HUES64 (cell line): Measurements from ENCODE around the gene TLX2.
A peak's percentile ranks its signal among the peaks of the same experiment; 100 is the strongest.

Experiments used
- H3K27ac ChIP-seq: 2 replicates; pipeline ENCODE4 v1.7.0; 2013; ENCODE audit warnings: low read depth, low read length, inconsistent platforms
- H3K27me3 ChIP-seq: 2 replicates; pipeline ENCODE4 v1.6.1; 2013; ENCODE audit warnings: mild to moderate bottlenecking, low read length; ENCODE audit not compliant: insufficient read depth
- H3K36me3 ChIP-seq: 2 replicates; pipeline ENCODE4 v1.6.1; 2013; ENCODE audit warnings: mild to moderate bottlenecking, low read length; ENCODE audit not compliant: insufficient read depth
- H3K4me1 ChIP-seq: 2 replicates; pipeline ENCODE4 v1.6.1; 2013; ENCODE audit warnings: mild to moderate bottlenecking, low read length, moderate library complexity; ENCODE audit not compliant: insufficient read depth
- H3K4me3 ChIP-seq: 2 replicates; pipeline ENCODE4 v1.5.1; 2013; ENCODE audit warnings: mild to moderate bottlenecking, low read length, moderate library complexity
- H3K9ac ChIP-seq: 2 replicates; pipeline ENCODE4 v1.6.1; 2013; ENCODE audit warnings: mild to moderate bottlenecking, low read depth, low read length
- H3K9me3 ChIP-seq: 2 replicates; pipeline ENCODE4 v1.6.1; 2013; ENCODE audit warnings: low read depth, low read length; ENCODE audit not compliant: insufficient read depth
- WGBS: fragments of 150-250, 120-280 bp; methylation state at CpG from one replicate; pipeline ENCODE4 v1.1.7; 2013; ENCODE audit warnings: missing lambda C conversion rate; 5-methylcytosine and 5-hydroxymethylcytosine counted together

Gene TLX2

GRCh38 chr2:74497777-74498499 is 16.3 kb upstream of the TLX2 start:
- H3K36me3 ChIP-seq = peaks cover 13% of the 10 kb centered on the region
- no peaks in the 10 kb centered on the region for H3K9me3 ChIP-seq
- H3K9ac ChIP-seq = no peak overlapping the region; the same call in 1 of the 2 replicates
- peaks cover 81% of the 10 kb centered on the region for H3K27me3 ChIP-seq
- H3K4me1 ChIP-seq = peaks cover 15% of the 10 kb centered on the region
- no peak overlapping the region for H3K27ac ChIP-seq
- H3K4me3 ChIP-seq = peak overlapping the region; percentile 46
- WGBS = 3% methylated on average over 61 of the region's 61 CpGs

DNA sequence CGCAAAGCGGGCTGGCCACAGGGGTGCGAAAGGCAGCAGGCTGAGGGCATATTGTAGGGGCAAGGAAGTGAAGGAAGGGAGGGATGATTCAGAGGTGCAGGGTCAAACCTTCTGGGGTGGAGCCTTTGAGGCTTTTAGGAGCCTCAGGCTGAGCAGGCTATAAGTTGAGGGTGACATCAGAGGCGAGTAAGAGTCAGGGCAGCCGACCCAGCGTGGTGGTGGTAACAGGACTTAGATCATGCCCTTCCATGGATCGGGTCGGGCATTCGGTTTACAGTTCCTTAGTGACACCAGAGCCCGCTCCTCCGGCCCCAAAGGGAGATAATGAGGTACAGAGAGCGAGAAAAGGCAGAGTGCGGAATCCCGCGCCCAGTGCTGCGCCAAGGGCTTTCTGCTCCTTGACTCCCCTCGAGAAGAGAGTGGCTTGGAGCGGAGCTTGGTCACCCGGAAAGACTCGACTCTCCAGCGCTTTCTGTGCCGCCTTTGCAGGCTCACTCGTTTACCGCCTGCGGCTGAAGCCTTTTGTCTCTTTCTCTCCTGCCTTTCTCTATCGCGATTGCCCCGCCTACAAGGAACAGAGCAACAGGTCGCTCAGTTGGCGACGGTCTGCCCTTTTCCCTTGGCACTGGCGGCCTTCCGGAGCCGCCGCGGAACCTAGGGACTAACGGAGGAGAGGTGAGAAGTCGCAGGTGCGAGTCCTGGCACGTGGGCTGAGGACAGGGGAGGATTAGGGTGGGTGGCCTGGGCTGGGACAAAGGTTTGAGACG is 15.6 kb upstream of the TLX2 start:
- H3K9ac ChIP-seq = peak overlapping the region; percentile 22
- peaks cover 6% of the 10 kb centered on the region for H3K36me3 ChIP-seq
- peaks cover 89% of the 10 kb centered on the region for H3K27me3 ChIP-seq
- H3K27ac ChIP-seq = no peak overlapping the region
- H3K4me1 ChIP-seq = peaks cover 15% of the 10 kb centered on the region
- peak overlapping the region; percentile 46 for H3K4me3 ChIP-seq
- 1% methylated on average over 41 of the region's 41 CpGs for WGBS
- H3K9me3 ChIP-seq = no peaks in the 10 kb centered on the region

DNA sequence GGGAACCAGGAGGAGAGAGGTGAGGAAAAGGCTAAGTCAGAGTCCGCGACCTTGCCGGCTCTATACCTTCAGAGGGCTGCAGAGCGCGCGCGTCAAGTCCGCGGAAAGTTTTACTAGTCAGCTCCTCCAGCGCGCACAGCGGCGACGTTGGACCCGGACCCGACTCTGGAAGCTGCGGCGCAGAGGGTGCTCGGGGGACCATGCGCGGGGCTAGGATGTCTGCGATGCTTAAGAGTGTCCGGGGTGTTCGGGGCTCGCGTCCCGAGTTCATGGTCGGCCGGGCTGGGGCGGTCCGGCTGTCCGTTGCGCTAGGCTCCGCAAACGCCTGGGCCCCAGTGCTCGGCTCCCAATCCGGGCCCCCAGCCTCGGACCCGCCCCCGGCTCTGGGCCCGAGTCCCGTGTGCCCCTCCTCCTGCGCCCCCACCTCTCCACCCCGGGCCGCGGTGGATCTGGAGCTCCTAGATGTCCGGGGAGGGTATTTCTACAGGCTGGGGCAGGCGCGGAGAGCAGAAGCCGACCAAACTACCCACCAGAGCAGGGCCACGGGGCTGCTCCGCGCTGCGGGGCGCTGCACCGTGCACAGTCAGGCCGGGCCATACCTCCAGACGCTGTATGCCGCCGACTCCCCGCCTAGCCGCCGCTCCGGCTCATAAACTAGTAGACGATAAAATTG is 14.8 kb upstream of the TLX2 start, which contains the start of gene LBX2:
LBX2 (minus strand) TSS at position 337 of the 673 bp plus-strand sequence; CDS start at position 271, 66 bp downstream.
- H3K36me3 ChIP-seq = no peaks in the 10 kb centered on the region
- peak within 1 kb of the TSS; percentile 46 for H3K4me3 ChIP-seq
- peaks cover 21% of the 10 kb centered on the region for H3K4me1 ChIP-seq
- peaks cover 96% of the 10 kb centered on the region for H3K27me3 ChIP-seq
- 1% methylated on average over 65 of the region's 65 CpGs for WGBS
- no peaks in the 10 kb centered on the region for H3K9me3 ChIP-seq
- H3K27ac ChIP-seq = no peak within 1 kb of the TSS
- H3K9ac ChIP-seq = peak within 1 kb of the TSS; percentile 22

- WGBS = 30% methylated on average over 15 of the region's 15 CpGs
- Histone ChIP-seq H3K27ac (no peak overlapping the region), H3K27me3 (peaks cover 100% of the 10 kb centered on the region), H3K9me3 (no peaks in the 10 kb centered on the region), H3K4me3 (peak overlapping the region; percentile 46), H3K9ac (no peak overlapping the region), H3K36me3 (peaks cover 5% of the 10 kb centered on the region; the same call in 1 of the 2 replicates), H3K4me1 (peaks cover 21% of the 10 kb centered on the region)
Measured at GRCh38 chr2:74499940-74500577, 14.2 kb upstream of the TLX2 start.

- Histone ChIP-seq H3K4me3 (no peak overlapping the region), H3K36me3 (peaks cover 10% of the 10 kb centered on the region), H3K9ac (no peak overlapping the region), H3K27ac (no peak overlapping the region), H3K4me1 (peaks cover 21% of the 10 kb centered on the region), H3K27me3 (peaks cover 100% of the 10 kb centered on the region), H3K9me3 (no peaks in the 10 kb centered on the region)
Measured at GRCh38 chr2:74500578-74500946, 13.7 kb upstream of the TLX2 start.

GRCh38 chr2:74501335-74502071 is 12.7 kb upstream of the TLX2 start:
- Histone ChIP-seq H3K4me1 (peaks cover 22% of the 10 kb centered on the region), H3K27me3 (peaks cover 93% of the 10 kb centered on the region), H3K27ac (no peak overlapping the region), H3K9me3 (no peaks in the 10 kb centered on the region), H3K36me3 (peaks cover 14% of the 10 kb centered on the region), H3K9ac (no peak overlapping the region), H3K4me3 (peak overlapping the region; percentile 62; the same call in 1 of the 2 replicates)
- WGBS = 45% methylated on average over 17 of the region's 18 CpGs

GRCh38 chr2:74502147-74502719 is 12.0 kb upstream of the TLX2 start:
- Histone ChIP-seq H3K27me3 (peaks cover 86% of the 10 kb centered on the region), H3K9ac (0 out of 2 replicates have a peak overlapping the region, but pooled peaks have one; percentile 40), H3K9me3 (no peaks in the 10 kb centered on the region), H3K4me3 (peak overlapping the region; percentile 62), H3K4me1 (peaks cover 26% of the 10 kb centered on the region), H3K27ac (no peak overlapping the region), H3K36me3 (peaks cover 14% of the 10 kb centered on the region)
- WGBS = 11% methylated on average over 31 of the region's 32 CpGs

GRCh38 chr2:74502720-74503505 is 11.3 kb upstream of the TLX2 start:
- Histone ChIP-seq H3K36me3 (peaks cover 14% of the 10 kb centered on the region), H3K4me3 (peak overlapping the region; percentile 62), H3K9ac (0 out of 2 replicates have a peak overlapping the region, but pooled peaks have one; percentile 40), H3K27ac (no peak overlapping the region), H3K4me1 (peaks cover 26% of the 10 kb centered on the region), H3K27me3 (peaks cover 79% of the 10 kb centered on the region), H3K9me3 (no peaks in the 10 kb centered on the region)
- 2% methylated on average over 67 of the region's 67 CpGs for WGBS

DNA sequence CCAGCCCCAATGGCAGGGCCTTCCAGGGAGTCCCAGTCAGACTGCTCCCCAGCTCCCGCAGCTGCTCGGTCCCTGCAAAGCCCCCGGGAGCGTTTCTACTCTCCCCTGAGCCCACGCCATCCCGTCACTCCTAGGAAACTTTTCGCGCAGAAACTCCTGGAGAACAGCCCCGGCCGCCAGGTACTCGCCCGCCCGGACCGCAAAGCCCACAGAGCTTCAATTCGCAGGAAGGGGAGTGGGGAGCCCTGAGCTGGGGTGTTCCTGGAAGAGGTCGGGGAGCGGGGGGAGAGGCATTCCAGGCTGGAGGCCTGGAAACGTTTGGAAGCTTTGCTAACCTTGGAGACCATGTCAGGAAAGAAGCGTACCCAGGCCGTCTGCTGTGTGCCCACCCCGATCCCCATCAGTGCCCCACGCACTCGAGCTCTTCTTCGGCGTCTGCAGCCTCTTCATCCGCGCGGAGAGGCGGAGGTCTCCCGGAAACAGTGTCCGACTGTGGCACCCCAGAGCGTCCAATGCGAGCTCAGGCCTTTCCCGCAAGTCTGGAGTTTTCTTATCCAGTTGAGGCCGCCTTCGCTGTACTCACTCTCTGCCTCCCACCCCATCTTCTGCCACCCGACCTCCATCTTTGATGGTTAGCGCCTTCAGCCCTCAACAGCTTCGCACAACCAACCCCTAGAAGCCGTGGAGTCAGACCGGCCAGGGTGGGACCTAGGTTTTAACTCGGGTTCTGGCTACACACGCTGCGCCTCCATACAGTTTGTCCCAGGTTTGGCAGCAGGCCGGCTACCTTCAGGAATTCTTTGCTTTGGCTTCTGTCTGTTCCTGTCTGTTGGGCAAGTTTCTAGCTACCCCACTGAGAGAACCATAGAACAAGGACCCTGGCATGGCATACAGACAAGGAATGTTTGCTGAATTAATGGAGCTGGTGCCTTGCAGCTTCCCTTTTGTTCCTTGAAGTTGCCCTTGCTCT is 10.5 kb upstream of the TLX2 start:
- 65% methylated on average over 45 of the region's 45 CpGs for WGBS

More for the DNA sequence above, 10.5 kb upstream of the TLX2 start:
- peaks cover 32% of the 10 kb centered on the region for H3K4me1 ChIP-seq
- no peak overlapping the region for H3K27ac ChIP-seq
- H3K9me3 ChIP-seq = no peaks in the 10 kb centered on the region
- H3K36me3 ChIP-seq = peaks cover 14% of the 10 kb centered on the region
- peak overlapping the region; percentile 62 for H3K4me3 ChIP-seq
- 0 out of 2 replicates have a peak overlapping the region, but pooled peaks have one; percentile 40 for H3K9ac ChIP-seq
- peaks cover 76% of the 10 kb centered on the region for H3K27me3 ChIP-seq
